Common myeloid progenitor, CD34-positive (primary cell): ENCODE measurements around the gene ZNF146.
"Not testable (repeated sequence)": the region's sequence is repeated elsewhere in the genome, so short reads cannot be mapped to it uniquely, and the experiment has no call there.

ENCODE experiments used
- CTCF ChIA-PET: fragments of 350-600 bp; sonication (Branson Sonifier 250); formaldehyde crosslinking; loops from one replicate; lab custom pipeline; 2021; ENCODE audit warnings: antibody characterized with exemption; lab: Charles Lee
- POLR2A ChIA-PET: fragments of 350-600 bp; sonication (Branson Sonifier 250); formaldehyde crosslinking; loops from one replicate; lab custom pipeline; 2021; ENCODE audit warnings: antibody characterized with exemption; lab: Charles Lee
- DNase-seq, 3 donors: peaks; one replicate each; pipeline versions ENCODE4 v3.0.0 to v3.0.0-alpha.2; 2013
- H3K27ac ChIP-seq, 2 experiments: 1 replicate in 1 of 2; 2 replicates in 1 of 2; pipeline ENCODE4 v1.7.0; 2013; ENCODE audit warnings: inconsistent platforms in 2 of 2, low read length in 2 of 2, mild to moderate bottlenecking in 2 of 2, low read depth in 1 of 2, moderate library complexity in 1 of 2; ENCODE audit not compliant: severe bottlenecking in 2 of 2, insufficient read depth in 1 of 2, poor library complexity in 1 of 2
- H3K27me3 ChIP-seq, 5 experiments: replicated peaks in 2 of 5; 1 replicate in 3 of 5; 2 replicates in 2 of 5; pipeline versions ENCODE4 v1.6.1 to v1.7.0; 2013; ENCODE audit warnings: low read length in 4 of 5, mild to moderate bottlenecking in 2 of 5, moderate library complexity in 2 of 5, inconsistent platforms in 1 of 5; ENCODE audit not compliant: insufficient read depth in 5 of 5, control insufficient read depth in 4 of 5
- H3K36me3 ChIP-seq, 4 experiments: 1 replicate in 2 of 4; 2 replicates in 2 of 4; pipeline versions ENCODE4 v1.6.1 to v1.7.0; 2013; ENCODE audit warnings: low read length in 3 of 4, control low read depth in 1 of 4, mild to moderate bottlenecking in 1 of 4; ENCODE audit not compliant: control insufficient read depth in 4 of 4, insufficient read depth in 4 of 4
- H3K4me1 ChIP-seq, 4 experiments: 1 replicate in 3 of 4; 2 replicates in 1 of 4; pipeline versions ENCODE4 v1.6.1 to v1.7.1; 2013; ENCODE audit warnings: low read length in 3 of 4, mild to moderate bottlenecking in 3 of 4, control low read depth in 1 of 4, inconsistent platforms in 1 of 4, moderate library complexity in 1 of 4; ENCODE audit not compliant: control insufficient read depth in 4 of 4, insufficient read depth in 4 of 4; ENCODE audit errors: control extremely low read depth in 1 of 4
- H3K4me3 ChIP-seq, 7 experiments: 1 replicate in 4 of 7; 2 replicates in 3 of 7; pipeline versions ENCODE4 v1.5.1 to v1.7.0; 2013; ENCODE audit warnings: mild to moderate bottlenecking in 7 of 7, low read length in 6 of 7, moderate library complexity in 6 of 7, inconsistent platforms in 2 of 7, low read depth in 2 of 7, control low read depth in 1 of 7; ENCODE audit not compliant: insufficient read depth in 4 of 7, control insufficient read depth in 1 of 7; ENCODE audit errors: extremely low read depth in 1 of 7
- H3K9me3 ChIP-seq, 5 experiments: 1 replicate in 4 of 5; 2 replicates in 1 of 5; pipeline versions ENCODE4 v1.6.1 to v1.7.1; 2013; ENCODE audit warnings: low read length in 4 of 5, mild to moderate bottlenecking in 2 of 5, inconsistent platforms in 1 of 5, low read depth in 1 of 5, moderate library complexity in 1 of 5; ENCODE audit not compliant: control insufficient read depth in 4 of 5, insufficient read depth in 2 of 5; ENCODE audit errors: control extremely low read depth in 1 of 5
- WGBS: methylation state at CpG from one replicate; pipeline ENCODE4 v1.1.5; 2013; ENCODE audit not compliant: insufficient coverage; 5-methylcytosine and 5-hydroxymethylcytosine counted together

The ZNF146 gene

GRCh38 chr19:36183245-36183628 is 31.7 kb upstream of the ZNF146 start:
- CTCF ChIA-PET, result no interaction called here
- Histone ChIP-seq H3K4me3 (no peak overlapping the region), H3K4me1 (no peaks in the 10 kb centered on the region), H3K9me3 (no peaks in the 10 kb centered on the region), H3K27me3 (no peaks in the 10 kb centered on the region), H3K36me3 (peaks cover 5 to 11% (median 6%) of the 10 kb centered on the region in 4 experiments), H3K27ac (no peak overlapping the region)
- no peak for DNase-seq
- POLR2A ChIA-PET, result no interaction called here
- 100% methylated on average over 6 of the region's 10 CpGs for WGBS

DNA sequence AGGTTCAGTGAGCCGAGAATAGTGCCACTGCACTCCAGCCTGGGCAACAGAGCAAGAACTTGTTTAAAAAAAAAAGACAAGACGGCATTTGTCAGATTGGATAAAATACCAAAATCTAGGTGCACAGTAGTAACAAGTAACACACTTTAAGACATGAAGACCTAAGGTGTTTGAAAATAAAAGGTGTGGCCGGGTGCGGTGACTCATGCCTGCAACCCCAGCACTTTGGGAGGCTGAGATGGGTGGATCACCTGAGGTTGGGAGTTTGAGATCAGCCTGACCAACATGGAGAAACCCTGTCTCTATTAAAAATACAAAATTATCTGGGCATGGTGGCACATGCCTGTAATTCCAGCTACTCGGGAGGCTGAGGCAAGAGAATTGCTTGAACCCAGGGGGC is 28.2 kb upstream of the ZNF146 start:
- CTCF ChIA-PET, H3K4me1 ChIP-seq, H3K27me3 ChIP-seq, H3K27ac ChIP-seq, H3K4me3 ChIP-seq, H3K9me3 ChIP-seq, DNase-seq, POLR2A ChIA-PET: not testable (repeated sequence)
- peaks cover 5 to 11% (median 6%) of the 10 kb centered on the region in 4 experiments for H3K36me3 ChIP-seq
- WGBS, result 96% methylated on average over 3 of the region's 5 CpGs

DNA sequence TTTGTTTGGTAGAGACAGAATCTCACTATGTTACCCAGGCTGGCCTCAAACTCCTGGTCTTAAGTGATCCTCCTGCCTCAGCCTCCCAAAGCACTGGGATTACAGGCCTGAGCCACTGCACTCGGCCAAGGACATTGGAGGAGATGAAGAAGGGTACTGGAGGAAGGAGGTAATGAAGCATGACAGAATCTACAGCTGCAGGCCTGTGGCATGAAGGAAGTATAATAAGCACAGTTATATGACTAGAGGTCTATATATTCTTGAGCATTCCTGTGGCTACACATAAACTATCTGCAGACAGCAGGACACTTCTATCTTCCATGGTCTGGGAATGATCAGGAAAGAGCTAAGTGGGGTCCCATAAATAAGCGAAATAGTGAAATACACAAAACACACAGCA is 18.7 kb upstream of the ZNF146 start:
- peaks cover 0 to 8% (median 8%) of the 10 kb centered on the region in 4 experiments for H3K36me3 ChIP-seq
- no peak for DNase-seq
- no peaks in the 10 kb centered on the region for H3K27me3 ChIP-seq
- 100% methylated on average over 1 of the region's 2 CpGs for WGBS
- H3K9me3 ChIP-seq, result no peaks in the 10 kb centered on the region
- ChIA-PET POLR2A (no interaction called here), CTCF (interaction anchor here (1.1 kb wide), 1 partner anchor 76 kb away, joined by 3 read pairs; no protein-coding TSS in a partner anchor)
- no peak overlapping the region for H3K4me3 ChIP-seq
- no peaks in the 10 kb centered on the region for H3K4me1 ChIP-seq
- H3K27ac ChIP-seq, result no peak overlapping the region

DNA sequence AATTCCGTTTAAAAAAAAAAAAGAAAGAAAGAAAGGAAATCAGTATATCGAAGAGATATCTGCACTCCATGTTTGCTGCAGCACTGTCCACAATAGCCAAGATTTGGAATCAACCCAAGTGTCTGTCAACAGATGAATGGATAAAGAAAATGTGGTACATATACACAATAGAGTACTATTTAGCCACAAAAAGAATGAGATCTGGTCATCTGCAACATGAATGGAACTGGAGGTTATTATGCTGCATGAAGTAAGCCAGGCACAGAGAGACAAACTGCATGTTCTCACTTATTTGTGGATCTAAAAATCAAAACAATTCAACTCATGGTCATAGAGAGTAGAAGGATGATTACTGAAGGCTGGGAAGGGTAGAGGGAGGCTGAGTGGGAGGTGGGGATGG is 16.8 kb upstream of the ZNF146 start:
- H3K4me1 ChIP-seq, result no peaks in the 10 kb centered on the region
- peaks cover 0 to 8% (median 8%) of the 10 kb centered on the region in 4 experiments for H3K36me3 ChIP-seq
- no CpG with 5 or more reads among the region's 2 CpGs for WGBS
- no peaks in the 10 kb centered on the region for H3K27me3 ChIP-seq
- H3K4me3 ChIP-seq, result no peak overlapping the region
- no peak overlapping the region for H3K27ac ChIP-seq
- ChIA-PET POLR2A (no interaction called here), CTCF (interaction anchor here (1.5 kb wide), 1 partner anchor 10 kb away, joined by 4 read pairs; no protein-coding TSS in a partner anchor)
- no peaks in the 10 kb centered on the region for H3K9me3 ChIP-seq
- no peak for DNase-seq

GRCh38 chr19:36201684-36202083 is 13.2 kb upstream of the ZNF146 start:
- DNase-seq, result no peak
- no peak overlapping the region for H3K27ac ChIP-seq
- 98% methylated on average over 5 of the region's 6 CpGs for WGBS
- ChIA-PET POLR2A (no interaction called here), CTCF (interaction anchor here (1.4 kb wide), 1 partner anchor 13 kb away, joined by 4 read pairs; the partner anchor contains the start of genes ZNF146 and ZNF565)
- no peaks in the 10 kb centered on the region for H3K9me3 ChIP-seq
- H3K4me3 ChIP-seq, result no peak overlapping the region
- no peaks in the 10 kb centered on the region for H3K27me3 ChIP-seq
- no peaks in the 10 kb centered on the region for H3K4me1 ChIP-seq
- H3K36me3 ChIP-seq, result no peaks in the 10 kb centered on the region

GRCh38 chr19:36203293-36203692 is 11.6 kb upstream of the ZNF146 start:
- Histone ChIP-seq H3K27me3 (no peaks in the 10 kb centered on the region), H3K4me1 (no peaks in the 10 kb centered on the region), H3K27ac (no peak overlapping the region), H3K36me3 (no peaks in the 10 kb centered on the region), H3K4me3 (no peak overlapping the region), H3K9me3 (no peaks in the 10 kb centered on the region)
- DNase-seq, result no peak
- CTCF ChIA-PET, result no interaction called here
- POLR2A ChIA-PET, result no interaction called here
- WGBS, result 100% methylated on average over 3 of the region's 4 CpGs

DNA sequence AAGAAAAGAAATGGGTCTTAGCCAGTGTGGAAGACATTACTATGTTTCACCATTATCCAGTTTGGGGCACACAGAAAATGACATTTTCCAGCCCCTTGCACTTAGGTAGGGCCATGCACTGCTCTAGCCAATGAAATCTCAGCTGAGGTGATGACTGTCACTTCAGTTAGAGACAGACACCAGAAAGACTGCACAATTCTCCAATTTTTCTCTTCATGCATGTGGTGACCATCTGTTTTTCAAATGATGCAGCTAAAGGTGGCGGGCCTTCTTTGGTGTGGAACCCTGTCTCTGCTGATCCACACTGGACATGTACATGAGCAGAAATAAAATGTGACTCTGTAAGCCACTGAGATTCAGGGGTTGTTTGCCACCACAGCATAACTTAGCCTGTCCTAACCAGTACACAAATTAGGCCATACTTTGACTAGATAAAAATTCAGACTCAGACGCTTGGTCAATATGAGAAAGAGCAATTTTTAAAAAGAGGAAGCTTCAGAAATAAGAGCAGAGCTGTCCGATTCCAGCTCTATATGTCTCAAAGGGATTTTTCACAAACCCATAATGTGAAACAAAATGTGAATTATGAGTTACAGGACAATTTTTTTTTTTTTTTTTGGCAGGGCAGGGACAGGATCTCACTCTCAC is 7.2 kb upstream of the ZNF146 start:
- Histone ChIP-seq H3K36me3 (no peaks in the 10 kb centered on the region), H3K4me3 (no peak overlapping the region), H3K9me3 (no peaks in the 10 kb centered on the region), H3K27me3 (no peaks in the 10 kb centered on the region), H3K27ac (no peak overlapping the region), H3K4me1 (no peaks in the 10 kb centered on the region)
- CTCF ChIA-PET, result interaction anchor here (0.9 to 1.4 kb wide), 2 partner anchors 10 to 35 kb away, joined by 3 to 4 read pairs; no protein-coding TSS in a partner anchor
- WGBS, result 100% methylated on average over 1 of the region's 3 CpGs
- POLR2A ChIA-PET, result no interaction called here
- DNase-seq, result no peak
